ENCODE results near the gene SNAI3. TPM values are rescaled to one million over a fixed set of nuclear protein-coding genes. Genes with fewer than 3 reads are reported as not detected.
"Not testable (repeated sequence)": the region's sequence is repeated elsewhere in the genome, so short reads cannot be mapped to it uniquely, and the experiment has no call there.

SNAI3 gene
- polyA plus RNA-seq, 12 donors, result 3.6 to 8.6 (median 6.6) TPM; not detected in 2

- no peak for DNase-seq
These were observed 13.5 kb downstream of the SNAI3 start for GRCh38 chr16:88672776-88673175.

DNA sequence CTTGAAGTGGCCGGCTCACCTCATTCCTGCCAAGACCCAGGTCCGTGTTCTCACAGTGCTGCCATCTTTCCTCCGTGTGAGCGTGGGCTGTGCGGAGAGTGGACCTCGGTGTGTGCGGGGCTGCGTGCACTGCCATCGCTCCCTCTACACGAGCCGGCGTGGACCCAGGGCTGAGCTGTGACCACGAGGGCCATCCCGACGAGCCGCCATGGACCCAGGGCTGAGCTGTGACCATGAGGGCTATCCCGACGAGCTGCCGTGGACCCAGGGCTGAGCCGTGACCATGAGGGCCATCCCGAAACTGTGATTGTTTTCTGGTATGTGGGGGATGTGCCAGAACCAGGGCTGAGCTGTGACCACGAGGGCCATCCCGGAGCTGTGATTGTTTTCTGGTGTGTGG lies 14.5 kb downstream of the SNAI3 start:
- DNase-seq, result no peak

DNA sequence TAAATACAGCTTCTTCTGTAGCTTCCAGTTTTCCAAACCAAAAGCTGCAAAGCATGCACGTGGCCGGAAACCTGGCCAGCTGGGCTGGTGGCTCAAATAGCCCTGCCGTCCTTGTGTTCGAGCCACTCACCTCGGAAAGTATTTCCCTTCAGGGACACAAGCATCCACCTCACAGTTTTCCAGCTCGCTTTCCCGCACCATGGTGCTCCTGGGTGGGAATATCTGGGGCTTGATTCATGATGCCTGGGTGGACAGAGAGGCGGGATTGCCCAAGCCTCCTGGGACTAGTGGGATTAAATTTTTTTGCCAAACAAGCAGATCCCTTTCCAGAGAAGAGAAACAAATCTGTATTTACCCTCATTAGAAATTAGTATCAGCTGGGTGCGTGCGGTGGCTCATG lies 16.3 kb downstream of the SNAI3 start:
- no peak for DNase-seq

- not testable (repeated sequence) for DNase-seq
These were observed 16.8 kb downstream of the SNAI3 start for GRCh38 chr16:88669493-88669892.

- no peak for DNase-seq
These were observed 18.8 kb downstream of the SNAI3 start for GRCh38 chr16:88667461-88667860.

DNA sequence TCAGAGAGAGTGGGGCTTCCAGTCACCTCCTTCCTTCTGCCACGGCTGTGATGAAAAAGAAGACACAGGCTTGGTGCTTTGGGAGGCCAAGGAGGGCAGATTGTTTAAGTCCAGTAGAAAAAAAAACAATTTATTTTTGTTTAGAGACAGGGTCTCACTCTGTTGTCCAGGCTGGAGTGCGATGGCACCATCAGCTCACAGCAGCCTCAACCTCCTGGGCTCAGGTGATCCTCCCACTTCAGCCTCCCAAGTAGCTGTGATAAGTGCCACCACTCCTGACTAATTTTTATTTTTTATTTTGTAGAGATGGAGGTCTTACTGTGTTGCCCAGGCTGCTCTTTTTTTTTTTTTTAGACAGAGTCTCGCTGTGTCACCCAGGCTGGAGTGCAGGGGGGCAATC lies 20.7 kb downstream of the SNAI3 start:
- no peak for DNase-seq

GRCh38 chr16:88665148-88665547 lies 21.2 kb downstream of the SNAI3 start:
- no peak for DNase-seq

- DNase-seq, result peak; percentile 98
These were observed 23.3 kb downstream of the SNAI3 start, which contains the start of gene MVD for GRCh38 chr16:88662843-88663606. Gene MVD (minus strand): TSS chr16:88663091. CDS start chr16:88663080, 11 bp downstream.

DNA sequence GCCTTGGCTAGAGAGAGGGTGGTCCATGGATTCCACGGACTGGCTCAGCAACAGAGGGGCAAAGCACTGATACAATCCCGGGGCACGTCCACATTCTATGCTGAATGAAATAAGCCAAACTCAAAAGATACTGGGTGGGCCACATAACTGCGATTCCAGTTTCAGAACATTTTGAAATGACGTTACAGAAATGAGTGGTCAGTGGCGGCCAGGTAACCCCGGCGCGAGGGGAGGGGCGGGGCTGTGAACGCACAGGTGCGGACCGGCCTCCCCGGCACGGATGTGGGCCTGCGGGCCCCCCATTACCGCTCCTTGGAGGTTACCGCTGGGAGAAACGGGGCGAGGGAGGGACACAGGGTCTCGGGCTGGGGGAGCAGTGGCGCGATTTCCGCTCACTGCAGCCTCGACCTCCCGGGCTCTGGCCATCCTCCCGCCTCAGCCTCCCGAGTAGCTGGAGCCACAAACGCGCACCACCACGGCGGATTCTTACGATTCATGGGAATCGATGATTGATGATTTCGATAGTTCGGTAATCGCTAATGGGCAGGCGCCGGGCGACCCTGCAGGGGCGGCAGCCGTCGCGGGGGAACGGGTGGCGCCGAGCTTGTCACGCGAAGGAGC lies 24.0 kb downstream of the SNAI3 start:
- no peak for DNase-seq

DNA sequence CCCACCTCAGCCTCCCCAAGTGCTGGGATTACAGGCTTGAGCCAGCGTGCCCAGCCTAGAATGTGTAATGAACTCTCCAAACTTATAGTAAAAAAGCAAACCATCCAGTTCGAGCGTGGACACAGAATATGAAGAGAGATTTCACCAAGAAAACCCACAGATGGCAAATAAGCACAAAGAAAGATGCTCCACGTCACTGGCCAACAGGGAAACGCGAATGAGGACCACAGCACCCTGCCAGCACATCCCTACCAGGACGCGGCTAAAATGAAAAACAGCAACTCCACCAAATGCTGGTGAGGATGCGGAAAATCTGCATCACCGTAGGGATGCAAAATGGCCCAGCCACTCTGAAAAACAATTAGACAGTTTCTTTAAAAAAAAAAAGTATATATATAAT lies 24.8 kb downstream of the SNAI3 start:
- DNase-seq, result no peak

DNA sequence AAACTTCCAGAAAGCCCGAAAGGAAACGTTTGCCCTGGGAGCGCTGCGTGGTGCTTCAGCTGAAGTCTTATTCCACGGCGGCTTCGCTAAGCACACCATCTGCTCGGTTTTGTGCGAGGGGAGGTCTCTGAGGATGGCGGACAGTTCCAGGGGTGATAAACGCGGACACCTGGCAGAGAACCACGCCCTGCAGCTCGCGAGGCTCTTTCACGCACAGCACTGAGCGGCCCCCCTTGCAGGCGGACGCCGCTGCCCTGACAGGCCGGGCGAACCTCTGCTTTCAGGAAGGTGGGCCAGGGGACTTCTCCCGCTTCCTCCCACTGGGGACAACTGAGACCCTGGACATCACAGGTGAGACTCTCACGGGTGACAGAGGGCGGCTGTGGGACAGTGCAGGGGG lies 27.1 kb downstream of the SNAI3 start:
- no peak for DNase-seq

- DNase-seq, result no peak
These were observed 27.6 kb downstream of the SNAI3 start for GRCh38 chr16:88658714-88659113.

GRCh38 chr16:88657371-88657770 lies 28.9 kb downstream of the SNAI3 start:
- DNase-seq, result no peak

DNA sequence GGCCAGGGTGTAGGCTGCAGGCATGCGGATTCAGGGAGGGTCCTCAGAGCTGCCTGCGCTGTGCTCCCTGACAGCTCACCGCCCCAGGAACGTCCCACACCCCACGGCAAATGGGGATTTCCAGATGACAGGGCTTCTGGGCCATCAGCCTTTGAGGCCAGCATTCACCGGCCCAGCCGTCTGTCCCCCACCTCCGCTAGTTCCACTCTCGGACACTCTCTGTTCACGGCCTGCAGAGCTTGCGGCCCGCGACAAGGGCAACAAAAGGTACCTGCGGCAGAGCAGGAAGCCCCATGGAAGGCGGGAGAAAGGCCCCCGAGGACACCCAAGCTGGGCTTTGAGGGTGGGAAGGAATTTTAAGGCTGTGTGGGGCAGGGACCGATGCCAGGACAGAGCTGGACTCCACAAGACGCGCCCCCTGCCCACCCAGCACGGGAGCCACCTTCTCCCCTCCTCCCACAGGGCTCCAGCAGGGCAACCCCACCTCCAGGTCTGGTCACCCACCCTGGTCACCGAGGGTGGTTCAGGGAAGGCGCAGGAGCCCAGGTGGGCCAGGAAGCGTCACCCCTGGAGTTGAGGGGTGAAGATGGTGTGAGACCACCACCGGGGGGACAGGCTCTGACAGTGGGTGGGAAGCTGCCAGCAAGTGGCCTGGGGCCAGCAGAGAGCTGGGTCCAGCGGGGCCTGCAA lies 29.9 kb downstream of the SNAI3 start:
- DNase-seq, result no peak

DNA sequence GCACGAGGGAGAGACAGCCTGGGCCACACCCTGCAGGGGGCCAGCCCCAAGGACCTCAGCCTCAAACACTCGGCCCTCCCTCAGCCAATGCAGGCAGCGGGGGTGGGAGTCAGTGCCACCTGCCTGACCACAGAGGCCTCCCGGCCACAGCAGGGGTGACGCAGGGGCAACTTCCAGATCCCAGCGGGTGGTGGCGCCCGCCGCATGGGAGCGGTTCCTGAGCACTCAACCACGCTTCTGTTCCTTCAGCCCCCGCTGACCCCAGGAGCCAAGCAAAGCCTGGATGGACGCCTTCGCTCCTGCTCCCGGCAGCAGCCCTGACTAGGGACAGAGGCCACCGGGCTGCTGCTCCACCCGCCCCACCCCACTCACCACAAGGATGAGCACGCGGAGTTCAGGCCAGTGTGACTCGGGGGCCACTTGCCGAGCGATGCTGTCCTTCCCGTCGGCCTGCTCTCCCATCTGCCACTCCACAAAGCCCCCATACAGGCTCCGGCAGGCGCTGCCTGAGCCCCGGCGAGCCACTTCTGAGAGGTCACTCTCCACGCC lies 30.5 kb downstream of the SNAI3 start:
- no peak for DNase-seq

DNA sequence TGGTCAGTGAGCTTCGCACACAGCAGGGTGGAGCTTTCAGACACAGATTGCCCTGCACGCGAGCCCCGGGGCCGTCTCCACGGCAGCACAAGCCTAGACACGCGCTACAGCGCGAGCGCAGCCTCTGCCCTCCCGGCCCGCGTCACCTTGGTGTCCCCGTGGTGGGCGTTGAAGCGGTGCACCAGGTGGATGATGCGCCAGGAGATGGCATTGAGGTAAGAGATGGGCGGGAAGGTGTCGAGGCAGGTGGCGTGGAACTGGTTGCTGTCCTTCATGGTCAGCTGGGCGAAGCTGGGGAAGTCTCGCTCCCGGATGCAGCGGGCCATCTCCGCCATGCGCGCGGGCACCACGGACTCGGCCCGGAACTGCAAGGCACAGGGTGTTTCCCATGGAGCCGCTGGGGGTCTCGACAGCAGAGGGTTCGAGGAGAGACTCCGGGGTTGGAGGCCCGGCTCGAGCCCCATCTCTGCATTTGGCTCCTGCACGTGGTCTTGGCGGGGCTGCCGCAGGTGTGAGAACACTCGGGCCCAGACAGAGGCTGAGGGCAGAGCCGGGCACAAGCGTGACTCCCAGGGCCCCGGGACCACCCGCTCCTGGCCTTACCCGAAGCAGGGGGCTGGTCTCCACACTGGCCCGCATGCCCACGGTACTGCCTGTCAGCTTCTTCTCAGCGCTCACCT lies 31.1 kb downstream of the SNAI3 start:
- no peak for DNase-seq

GRCh38 chr16:88654363-88655052 lies 31.8 kb downstream of the SNAI3 start:
- no peak for DNase-seq

- no peak for DNase-seq
These were observed 32.5 kb downstream of the SNAI3 start for GRCh38 chr16:88653596-88654362.

- no peak for DNase-seq
These were observed 33.2 kb downstream of the SNAI3 start for GRCh38 chr16:88653101-88653500.

- no peak for DNase-seq
These were observed 33.6 kb downstream of the SNAI3 start for GRCh38 chr16:88652762-88653063.
